H9 (cell line): Measurements from ENCODE around the gene TMEM190. TPM values are rescaled to one million over a fixed set of nuclear protein-coding genes. Genes with fewer than 3 reads are reported as not detected.

Experiments
- DNase-seq: peaks from one replicate; pipeline ENCODE4 v3.0.0-alpha.2; 2017
- H2AFZ ChIP-seq: one replicate; pipeline ENCODE4 v1.6.1; 2013; ENCODE audit warnings: mild to moderate bottlenecking, low read length, control low read depth, moderate library complexity
- H2AK5ac ChIP-seq: 2 replicates; pipeline ENCODE4 v1.6.1; 2013; ENCODE audit warnings: low read length, control low read depth, mixed read lengths; ENCODE audit not compliant: insufficient read length
- H2BK120ac ChIP-seq: one replicate; pipeline ENCODE4 v1.6.1; 2013; ENCODE audit warnings: low read depth, mild to moderate bottlenecking, low read length, control low read depth, inconsistent platforms; ENCODE audit not compliant: poor library complexity, severe bottlenecking
- H2BK12ac ChIP-seq: 2 replicates; pipeline ENCODE4 v1.6.1; 2013; ENCODE audit warnings: low read length, control low read depth, mixed read lengths, low read depth; ENCODE audit not compliant: insufficient read length
- H2BK15ac ChIP-seq: 2 replicates; pipeline ENCODE4 v1.6.1; 2013; ENCODE audit warnings: low read depth, low read length, control low read depth
- H2BK20ac ChIP-seq: one replicate; pipeline ENCODE4 v1.6.1; 2013; ENCODE audit warnings: low read depth, mild to moderate bottlenecking, low read length, control low read depth, inconsistent platforms; ENCODE audit not compliant: poor library complexity, severe bottlenecking
- H2BK5ac ChIP-seq: 2 replicates; pipeline ENCODE4 v1.6.1; 2013; ENCODE audit warnings: low read length, control low read depth, mixed read lengths; ENCODE audit not compliant: insufficient read length
- H3K14ac ChIP-seq: 2 replicates; pipeline ENCODE4 v1.6.1; 2013; ENCODE audit warnings: low read length, control low read depth; ENCODE audit not compliant: insufficient read depth
- H3K18ac ChIP-seq: 2 replicates; pipeline ENCODE4 v1.6.1; 2013; ENCODE audit warnings: low read depth, mild to moderate bottlenecking, mixed read lengths, low read length, control low read depth; ENCODE audit not compliant: insufficient read length
- H3K23ac ChIP-seq: 2 replicates; pipeline ENCODE4 v1.6.1; 2013; ENCODE audit warnings: low read length, control low read depth, mixed read lengths, low read depth; ENCODE audit not compliant: insufficient read length
- H3K23me2 ChIP-seq: 2 replicates; pipeline ENCODE4 v1.6.1; 2013; ENCODE audit warnings: low read depth, mild to moderate bottlenecking, mixed read lengths, low read length, control low read depth; ENCODE audit not compliant: insufficient read length, poor library complexity, severe bottlenecking
- H3K27ac ChIP-seq: 2 replicates; pipeline ENCODE4 v1.5.1; 2013; ENCODE audit warnings: low read length, control low read depth, mixed read lengths, low read depth; ENCODE audit not compliant: insufficient read length
- H3K27me3 ChIP-seq: 2 replicates; pipeline ENCODE4 v1.6.1; 2013; ENCODE audit warnings: low read length, control low read depth, inconsistent platforms; ENCODE audit not compliant: insufficient read depth
- H3K4ac ChIP-seq: 2 replicates; pipeline ENCODE4 v1.6.1; 2013; ENCODE audit warnings: low read depth, mild to moderate bottlenecking, control low read depth, inconsistent platforms, low read length, moderate library complexity
- H3K4me1 ChIP-seq: 2 replicates; pipeline ENCODE4 v1.6.1; 2013; ENCODE audit warnings: low read length, control low read depth, inconsistent platforms; ENCODE audit not compliant: insufficient read depth
- H3K4me2 ChIP-seq: 2 replicates; pipeline ENCODE4 v1.6.1; 2013; ENCODE audit warnings: low read length, control low read depth, mixed read lengths; ENCODE audit not compliant: insufficient read length, insufficient read depth
- H3K56ac ChIP-seq: 2 replicates; pipeline ENCODE4 v1.6.1; 2013; ENCODE audit warnings: low read depth, mild to moderate bottlenecking, mixed read lengths, low read length, control low read depth; ENCODE audit not compliant: insufficient read length
- H3K79me1 ChIP-seq: 2 replicates; pipeline ENCODE4 v1.6.1; 2013; ENCODE audit warnings: low read depth, mild to moderate bottlenecking, moderate library complexity, low read length, control low read depth, inconsistent platforms; ENCODE audit not compliant: insufficient read depth, poor library complexity, severe bottlenecking
- H3K79me2 ChIP-seq: 2 replicates; pipeline ENCODE4 v1.6.1; 2013; ENCODE audit warnings: low read length, control low read depth, inconsistent platforms; ENCODE audit not compliant: insufficient read depth
- H3K9ac ChIP-seq: 2 replicates; pipeline ENCODE4 v1.6.1; 2013; ENCODE audit warnings: low read length, control low read depth, mixed read lengths; ENCODE audit not compliant: insufficient read length; ENCODE audit errors: extremely low read depth
- H3K9me3 ChIP-seq: one replicate; pipeline ENCODE4 v1.6.1; 2013; ENCODE audit warnings: low read depth, low read length, inconsistent platforms; ENCODE audit not compliant: control insufficient read depth
- H3T11ph ChIP-seq: one replicate; pipeline ENCODE4 v1.6.1; 2013; ENCODE audit warnings: mild to moderate bottlenecking, low read length, control low read depth, inconsistent platforms
- H4K20me1 ChIP-seq: one replicate; pipeline ENCODE4 v1.6.1; 2013; ENCODE audit not compliant: control insufficient read depth, insufficient read length, insufficient read depth
- H4K5ac ChIP-seq: 2 replicates; pipeline ENCODE4 v1.6.1; 2013; ENCODE audit warnings: low read depth, mild to moderate bottlenecking, mixed read lengths, low read length, control low read depth; ENCODE audit not compliant: insufficient read length
- H4K8ac ChIP-seq: replicated peaks from 2 replicates; pipeline ENCODE4 v1.6.1; 2013; ENCODE audit warnings: low read length, control low read depth, mixed read lengths, low read depth; ENCODE audit not compliant: insufficient read length
- H4K91ac ChIP-seq: 2 replicates; pipeline ENCODE4 v1.6.1; 2013; ENCODE audit warnings: low read depth, mild to moderate bottlenecking, moderate library complexity, mixed read lengths, low read length, control low read depth; ENCODE audit not compliant: insufficient read length
- H3K27ac Mint-ChIP-seq, 3 experiments: 2 replicates in 2 of 3; 3 replicates in 1 of 3; pipeline ENCODE4 v1.8.0; 2020 to 2021; ENCODE audit warnings: mixed read lengths in 3 of 3, mild to moderate bottlenecking in 1 of 3, moderate library complexity in 1 of 3
- H3K27me3 Mint-ChIP-seq: 2 replicates; pipeline ENCODE4 v1.8.0; 2021; ENCODE audit warnings: low read depth, mild to moderate bottlenecking, moderate library complexity, mixed read lengths
- H3K36me3 Mint-ChIP-seq, 3 experiments: 2 replicates in 2 of 3; 3 replicates in 1 of 3; pipeline ENCODE4 v1.8.0; 2020 to 2021; ENCODE audit warnings: low read depth in 3 of 3, mixed read lengths in 3 of 3; ENCODE audit not compliant: insufficient read depth in 1 of 3
- H3K4me1 Mint-ChIP-seq, 2 experiments: 2 replicates each; pipeline ENCODE4 v1.8.0; 2020; ENCODE audit warnings: mixed read lengths in 2 of 2
- H3K4me3 Mint-ChIP-seq, 2 experiments: 2 replicates in 1 of 2; 3 replicates in 1 of 2; pipeline ENCODE4 v1.8.0; 2020 to 2021; ENCODE audit warnings: mild to moderate bottlenecking in 2 of 2, mixed read lengths in 2 of 2, moderate library complexity in 1 of 2
- H3K9me3 Mint-ChIP-seq, 2 experiments: 2 replicates in 1 of 2; 3 replicates in 1 of 2; pipeline ENCODE4 v1.8.0; 2020; ENCODE audit warnings: mild to moderate bottlenecking in 2 of 2, mixed read lengths in 2 of 2, moderate library complexity in 1 of 2
- CTCF ChIP-seq: fragments of 200-600 bp; sonication (generic); conservative IDR thresholded peaks from 3 replicates; pipeline ENCODE4 v1.8.0; 2021; ENCODE audit warnings: antibody characterized with exemption, mild to moderate bottlenecking
- WGBS: extraction: QIAGEN DNeasy Blood & Tissue Kit; methylation state at CpG from one replicate; pipeline ENCODE4 v1.1.7; 2013; ENCODE audit warnings: missing lambda C conversion rate, low lambda C conversion rate, mixed read lengths; ENCODE audit not compliant: insufficient read length; ENCODE audit errors: extremely low coverage; 5-methylcytosine and 5-hydroxymethylcytosine counted together
- total RNA-seq: library from RNA; stranded (reverse); gene quantifications from 2 replicates; pipeline ENCODE4 v1.2.1, GENCODE V29; 2021

Gene TMEM190
- total RNA-seq, 1 experiment from 2014 or later = 1.5 TPM

GRCh38 chr19:55339889-55340783, 36.5 kb upstream of the TMEM190 start:
- Histone ChIP-seq H2BK120ac (no peak overlapping the region), H3K27ac (no peak overlapping the region), H2BK20ac (no peak overlapping the region), H3K4me2 (peak overlapping the region; percentile 74), H3K27me3 (no peaks in the 10 kb centered on the region; the same call in 1 of the 2 replicates), H4K8ac (no peak overlapping the region), H2AFZ (no peak overlapping the region), H3K23me2 (peaks cover 17% of the 10 kb centered on the region), H3K56ac (no peak overlapping the region), H3K9me3 (no peaks in the 10 kb centered on the region), H3K79me1 (no peaks in the 10 kb centered on the region), H3K18ac (peak overlapping the region; percentile 89), H2AK5ac (no peak overlapping the region), H3K14ac (peak overlapping the region; percentile 94), H2BK15ac (no peak overlapping the region), H3K23ac (no peak overlapping the region), H3K9ac (peak overlapping the region; percentile 76), H4K91ac (no peak overlapping the region), H3K4ac (no peak overlapping the region), H3T11ph (no peak overlapping the region), H2BK5ac (no peak overlapping the region), H3K79me2 (no peaks in the 10 kb centered on the region), H3K4me1 (no peaks in the 10 kb centered on the region; the same call in 1 of the 2 replicates), H2BK12ac (peak overlapping the region; percentile 88), H4K5ac (no peak overlapping the region), H4K20me1 (no peaks in the 10 kb centered on the region)
- H3K4me3 Mint-ChIP-seq = peak overlapping the region; percentile 84 to 96
- no peak for TF ChIP-seq CTCF
- H3K27me3 Mint-ChIP-seq = peaks cover 20% of the 10 kb centered on the region
- no peaks in the 10 kb centered on the region; a peak in 1 of 5 replicates for H3K9me3 Mint-ChIP-seq
- no CpG with 5 or more reads among the region's 44 CpGs for WGBS
- peak; percentile 52 for DNase-seq
- H3K27ac Mint-ChIP-seq = peak overlapping the region; percentile 95 to 100 (median 99); a peak in 6 of 7 replicates
- H3K4me1 Mint-ChIP-seq = peaks cover 16 to 34% of the 10 kb centered on the region in 2 experiments
- H3K36me3 Mint-ChIP-seq = peaks cover 24 to 36% (median 35%) of the 10 kb centered on the region in 3 experiments; a peak in 6 of 7 replicates
